CD4-positive, CD25-positive, alpha-beta regulatory T cell (primary cell): ENCODE measurements around the gene DAAM2. TPM values are rescaled to one million over a fixed set of nuclear protein-coding genes. Genes with fewer than 3 reads are reported as not detected.

Experiments
- ATAC-seq, 2 donors: fragments of 150-1000 bp; cut with Tn5 transposase; one replicate each; pipeline ENCODE4 v1.10.0; 2021; ENCODE audit warnings: low read depth in 2 of 2, moderate number of reproducible peaks in 2 of 2, moderate library complexity in 1 of 2
- DNase-seq, 3 donors: peaks; one replicate each; pipeline versions ENCODE4 v3.0.0 to v3.0.0-alpha.2; 2012 to 2022; ENCODE audit warnings: mixed read lengths in 1 of 3
- H3K27ac ChIP-seq: one replicate; pipeline ENCODE4 v1.7.0; 2013; ENCODE audit warnings: mild to moderate bottlenecking, low read length; ENCODE audit not compliant: insufficient read depth, poor library complexity, severe bottlenecking
- H3K27me3 ChIP-seq: one replicate; pipeline ENCODE4 v1.7.0; 2013; ENCODE audit warnings: low read length; ENCODE audit not compliant: control insufficient read depth, insufficient read depth
- H3K36me3 ChIP-seq: one replicate; pipeline ENCODE4 v1.7.0; 2013; ENCODE audit warnings: mild to moderate bottlenecking, low read length, moderate library complexity; ENCODE audit not compliant: control insufficient read depth, insufficient read depth
- H3K4me1 ChIP-seq: 2 replicates; pipeline ENCODE4 v1.7.0; 2013; ENCODE audit warnings: mild to moderate bottlenecking, low read length; ENCODE audit not compliant: insufficient read depth, control insufficient read depth, poor library complexity, severe bottlenecking
- H3K4me3 ChIP-seq: one replicate; pipeline ENCODE4 v1.7.0; 2013; ENCODE audit warnings: low read depth, mild to moderate bottlenecking, low read length, moderate library complexity
- H3K9me3 ChIP-seq, 2 experiments: 1 replicate in 1 of 2; 2 replicates in 1 of 2; pipeline ENCODE4 v1.7.0; 2013; ENCODE audit warnings: low read length in 2 of 2, mild to moderate bottlenecking in 1 of 2, moderate library complexity in 1 of 2; ENCODE audit not compliant: control insufficient read depth in 2 of 2
- H3K27ac Mint-ChIP-seq, 3 donors: one replicate each; pipeline ENCODE4 v1.8.0; 2020 to 2022; ENCODE audit warnings: mild to moderate bottlenecking in 3 of 3, mixed read lengths in 3 of 3, moderate library complexity in 2 of 3
- H3K27me3 Mint-ChIP-seq: one replicate; pipeline ENCODE4 v1.8.0; 2022; ENCODE audit warnings: mild to moderate bottlenecking, mixed read lengths
- H3K36me3 Mint-ChIP-seq: one replicate; pipeline ENCODE4 v1.8.0; 2020; ENCODE audit warnings: mixed read lengths
- H3K4me1 Mint-ChIP-seq, 4 donors: one replicate each; pipeline ENCODE4 v1.8.0; 2020 to 2022; ENCODE audit warnings: mixed read lengths in 4 of 4, mild to moderate bottlenecking in 1 of 4
- H3K4me3 Mint-ChIP-seq, 4 donors: one replicate each; pipeline ENCODE4 v1.8.0; 2020 to 2022; ENCODE audit warnings: mild to moderate bottlenecking in 4 of 4, mixed read lengths in 4 of 4, moderate library complexity in 3 of 4
- H3K9me3 Mint-ChIP-seq, 7 donors: one replicate each; pipeline ENCODE4 v1.8.0; 2020 to 2022; ENCODE audit warnings: mixed read lengths in 7 of 7, mild to moderate bottlenecking in 3 of 7, moderate library complexity in 2 of 7
- polyA plus RNA-seq, 4 donors: library from polyadenylated mRNA; unstranded; fragments of 300-500 nt; fragmentation: Illumina TruSeq; gene quantifications; one replicate each; pipeline ENCODE4 v1.2.3, GENCODE V29; 2021
- total RNA-seq: library from RNA; stranded (reverse); gene quantifications from one replicate; pipeline ENCODE4 v1.2.3, GENCODE V29; 2022

The DAAM2 gene
- total and polyA plus RNA-seq, 5 donors from 2014 or later, result not detected

GRCh38 chr6:39885691-39886090 lies 93.5 kb downstream of the DAAM2 start:
- no peak overlapping the region for H3K27ac Mint-ChIP-seq
- H3K9me3 ChIP-seq, result no peaks in the 10 kb centered on the region
- peaks cover 0 to 3% (median 0%) of the 10 kb centered on the region in 7 donors for H3K9me3 Mint-ChIP-seq
- no peaks in the 10 kb centered on the region for H3K36me3 ChIP-seq
- no peak overlapping the region for H3K4me3 ChIP-seq
- no peak overlapping the region for H3K27ac ChIP-seq
- DNase-seq (no peak), ATAC-seq (no peak)
- H3K27me3 ChIP-seq, result no peaks in the 10 kb centered on the region
- H3K4me1 ChIP-seq, result no peaks in the 10 kb centered on the region
- H3K27me3 Mint-ChIP-seq, result no peaks in the 10 kb centered on the region
- H3K4me1 Mint-ChIP-seq, result no peaks in the 10 kb centered on the region
- H3K36me3 Mint-ChIP-seq, result no peaks in the 10 kb centered on the region
- no peak overlapping the region for H3K4me3 Mint-ChIP-seq

GRCh38 chr6:39886871-39887270 lies 94.7 kb downstream of the DAAM2 start:
- Histone ChIP-seq H3K36me3 (no peaks in the 10 kb centered on the region), H3K27me3 (no peaks in the 10 kb centered on the region), H3K4me3 (no peak overlapping the region), H3K4me1 (no peaks in the 10 kb centered on the region), H3K9me3 (no peaks in the 10 kb centered on the region), H3K27ac (no peak overlapping the region)
- Mint-ChIP-seq H3K9me3 (peaks cover 0 to 3% (median 0%) of the 10 kb centered on the region in 7 donors), H3K27me3 (peaks cover 6% of the 10 kb centered on the region), H3K36me3 (no peaks in the 10 kb centered on the region), H3K27ac (no peak overlapping the region), H3K4me1 (no peaks in the 10 kb centered on the region), H3K4me3 (no peak overlapping the region)
- DNase-seq, result no peak
- ATAC-seq, result no peak

GRCh38 chr6:39887692-39888450 lies 95.7 kb downstream of the DAAM2 start:
- no peak overlapping the region for H3K27ac ChIP-seq
- Mint-ChIP-seq H3K27me3 (peaks cover 6% of the 10 kb centered on the region), H3K36me3 (no peaks in the 10 kb centered on the region), H3K9me3 (peaks cover 0 to 3% (median 0%) of the 10 kb centered on the region in 7 donors), H3K4me1 (no peaks in the 10 kb centered on the region), H3K27ac (no peak overlapping the region), H3K4me3 (no peak overlapping the region)
- no peak for DNase-seq
- H3K36me3 ChIP-seq, result no peaks in the 10 kb centered on the region
- no peak for ATAC-seq
- H3K9me3 ChIP-seq, result no peaks in the 10 kb centered on the region
- no peaks in the 10 kb centered on the region for H3K4me1 ChIP-seq
- no peaks in the 10 kb centered on the region for H3K27me3 ChIP-seq
- no peak overlapping the region for H3K4me3 ChIP-seq

GRCh38 chr6:39889229-39889628 lies 97.1 kb downstream of the DAAM2 start:
- H3K27ac ChIP-seq, result no peak overlapping the region
- ATAC-seq, result no peak
- H3K36me3 Mint-ChIP-seq, result no peaks in the 10 kb centered on the region
- H3K4me3 ChIP-seq, result no peak overlapping the region
- no peak overlapping the region for H3K27ac Mint-ChIP-seq
- no peaks in the 10 kb centered on the region for H3K36me3 ChIP-seq
- H3K27me3 ChIP-seq, result no peaks in the 10 kb centered on the region
- peaks cover 6% of the 10 kb centered on the region for H3K27me3 Mint-ChIP-seq
- no peak overlapping the region for H3K4me3 Mint-ChIP-seq
- no peaks in the 10 kb centered on the region for H3K4me1 ChIP-seq
- no peaks in the 10 kb centered on the region for H3K9me3 ChIP-seq
- H3K4me1 Mint-ChIP-seq, result no peaks in the 10 kb centered on the region
- DNase-seq, result no peak
- no peaks in the 10 kb centered on the region for H3K9me3 Mint-ChIP-seq

- Mint-ChIP-seq H3K36me3 (no peaks in the 10 kb centered on the region), H3K4me1 (no peaks in the 10 kb centered on the region), H3K27ac (no peak overlapping the region), H3K9me3 (no peaks in the 10 kb centered on the region), H3K4me3 (no peak overlapping the region), H3K27me3 (peaks cover 6% of the 10 kb centered on the region)
- DNase-seq (no peak), ATAC-seq (no peak)
- no peaks in the 10 kb centered on the region for H3K9me3 ChIP-seq
- H3K36me3 ChIP-seq, result no peaks in the 10 kb centered on the region
- no peaks in the 10 kb centered on the region for H3K27me3 ChIP-seq
- H3K4me1 ChIP-seq, result no peaks in the 10 kb centered on the region
- no peak overlapping the region for H3K4me3 ChIP-seq
- no peak overlapping the region for H3K27ac ChIP-seq
Observed at GRCh38 chr6:39891353-39891752, 99.2 kb downstream of the DAAM2 start.

GRCh38 chr6:39891976-39892375 lies 99.8 kb downstream of the DAAM2 start:
- Histone ChIP-seq H3K27me3 (no peaks in the 10 kb centered on the region), H3K27ac (no peak overlapping the region), H3K9me3 (no peaks in the 10 kb centered on the region), H3K4me1 (no peaks in the 10 kb centered on the region), H3K36me3 (no peaks in the 10 kb centered on the region), H3K4me3 (no peak overlapping the region)
- no peak overlapping the region for H3K27ac Mint-ChIP-seq
- no peaks in the 10 kb centered on the region for H3K4me1 Mint-ChIP-seq
- H3K36me3 Mint-ChIP-seq, result no peaks in the 10 kb centered on the region
- peaks cover 6% of the 10 kb centered on the region for H3K27me3 Mint-ChIP-seq
- no peaks in the 10 kb centered on the region for H3K9me3 Mint-ChIP-seq
- no peak for ATAC-seq
- no peak overlapping the region for H3K4me3 Mint-ChIP-seq
- DNase-seq, result no peak

GRCh38 chr6:39892490-39893129 lies 100.4 kb downstream of the DAAM2 start:
- H3K27me3 ChIP-seq, result no peaks in the 10 kb centered on the region
- DNase-seq (peak in 1 of 3 donors; percentile 12), ATAC-seq (no peak)

GRCh38 chr6:39893286-39893685 lies 101.1 kb downstream of the DAAM2 start:
- no peaks in the 10 kb centered on the region for H3K9me3 Mint-ChIP-seq
- H3K4me3 ChIP-seq, result no peak overlapping the region
- H3K36me3 Mint-ChIP-seq, result no peaks in the 10 kb centered on the region

More at GRCh38 chr6:39892490-39893129, 100.4 kb downstream of the DAAM2 start:
- Histone ChIP-seq H3K36me3 (no peaks in the 10 kb centered on the region), H3K4me1 (no peaks in the 10 kb centered on the region), H3K4me3 (no peak overlapping the region), H3K27ac (no peak overlapping the region), H3K9me3 (no peaks in the 10 kb centered on the region)
- Mint-ChIP-seq H3K27ac (no peak overlapping the region), H3K27me3 (peaks cover 6% of the 10 kb centered on the region), H3K9me3 (no peaks in the 10 kb centered on the region), H3K4me1 (no peaks in the 10 kb centered on the region), H3K4me3 (no peak overlapping the region), H3K36me3 (no peaks in the 10 kb centered on the region)

More at GRCh38 chr6:39893286-39893685, 101.1 kb downstream of the DAAM2 start:
- Histone ChIP-seq H3K4me1 (no peaks in the 10 kb centered on the region), H3K27me3 (no peaks in the 10 kb centered on the region), H3K36me3 (no peaks in the 10 kb centered on the region), H3K27ac (no peak overlapping the region), H3K9me3 (no peaks in the 10 kb centered on the region)
- ATAC-seq, result no peak
- Mint-ChIP-seq H3K4me1 (no peaks in the 10 kb centered on the region), H3K4me3 (no peak overlapping the region), H3K27me3 (peaks cover 6% of the 10 kb centered on the region), H3K27ac (no peak overlapping the region)
- no peak for DNase-seq
